ENCODE data around the gene TEX29. TPM values are rescaled to one million over a fixed set of nuclear protein-coding genes. Genes with fewer than 3 reads are reported as not detected.

The TEX29 gene
- total and polyA plus RNA-seq, 9 of the 15 experiments (the other 6 are each of a cell fraction or from before 2014, with no cell fraction given): 0.11 TPM; not detected in 7

GRCh38 chr13:111326621-111326965, 6.2 kb downstream of the TEX29 start (continued):
- no peak for TF ChIP-seq TAF1 (IDR thresholded peaks at IDR 0.05; ENCODE audit: control insufficient read depth, extremely low read depth, insufficient read depth, low read length, severe bottlenecking)

DNA sequence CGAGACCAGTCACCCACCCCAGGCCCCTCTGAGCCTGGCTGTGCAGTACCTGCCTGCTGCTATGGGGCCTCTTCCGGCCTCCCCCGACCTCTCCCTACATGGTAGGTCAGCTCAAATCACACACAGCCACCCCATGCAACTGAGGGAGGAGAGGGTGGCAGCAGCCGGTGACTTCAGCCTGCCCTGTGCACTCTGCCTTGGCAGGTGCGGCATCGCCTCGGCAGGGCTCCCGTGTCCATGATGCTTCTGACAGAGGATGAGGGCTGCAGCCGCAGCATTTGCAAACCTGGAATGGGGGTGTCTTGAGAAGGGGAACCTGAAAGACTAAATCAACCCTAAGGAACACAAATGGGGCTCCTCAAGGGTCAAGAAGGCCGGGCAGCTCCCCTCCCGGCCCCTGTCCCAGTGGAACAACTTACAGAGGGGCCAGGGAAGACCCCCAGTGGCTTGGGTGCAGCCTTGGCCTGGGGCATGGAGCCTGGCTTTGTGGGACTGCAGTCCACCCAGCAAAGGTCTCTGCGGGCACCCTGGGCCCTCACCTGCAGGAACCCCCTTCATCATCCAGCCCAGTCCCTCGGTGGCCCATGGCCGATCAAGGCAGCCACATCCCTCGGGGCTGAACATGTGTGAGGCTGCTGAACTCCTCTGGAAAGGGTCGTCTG, 6.7 kb downstream of the TEX29 start:
- intact Hi-C loops (cut with micrococcal nuclease) (no loop called here), in situ Hi-C loops (cut with MboI) (no loop called here)
- Histone ChIP-seq H3K36me3 (ENCODE audit: control insufficient read depth, insufficient read depth, low read length) (no peaks in the 10 kb centered on the region), H3K9me3 (replicated peaks; ENCODE audit: control insufficient read depth, insufficient read depth, low read depth, low read length) (no peaks in the 10 kb centered on the region), H3K79me2 (ENCODE audit: control insufficient read depth, insufficient read depth, low read length) (no peaks in the 10 kb centered on the region), H3K4me3 (no peak overlapping the region), H3K27ac (ENCODE audit: extremely low read depth, low read depth, low read length) (no peak overlapping the region), H3K27me3 (ENCODE audit: control insufficient read depth in 2 of 2, insufficient read depth in 2 of 2, low read length in 2 of 2) (peaks cover 5 to 75% of the 10 kb centered on the region in 2 experiments; a peak in 4 of 5 replicates), H3K4me2 (ENCODE audit: insufficient read depth, low read length) (no peak overlapping the region), H2AFZ (ENCODE audit: low read depth, low read length) (no peak overlapping the region), H3K4me1 (replicated peaks in 1 of 2; ENCODE audit: control insufficient read depth in 2 of 2, insufficient read depth in 2 of 2, low read length in 2 of 2) (no peaks in the 10 kb centered on the region; a peak in 1 of 5 replicates), H3K9me1 (ENCODE audit: control insufficient read depth, insufficient read depth, low read length) (no peaks in the 10 kb centered on the region), H3K9ac (ENCODE audit: insufficient read depth in 1 of 2, low read depth in 2 of 2, low read length in 2 of 2) (no peak overlapping the region), H4K20me1 (replicated peaks; ENCODE audit: control insufficient read depth, insufficient read depth, low read length) (no peaks in the 10 kb centered on the region)
- ATAC-seq (no peak), FAIRE-seq (no peak), DNase-seq (ENCODE audit: extremely low read depth in 1 of 4, low spot score in 3 of 4) (no peak)
- no TSS peak for BruUV-seq (replicated peaks)
- ChIA-PET POLR2A (no interaction called here), CTCF (ENCODE audit: low intra/inter-chr PET ratio) (no interaction called here)
- TF ChIP-seq DEAF1 (CRISPR knock-in tag; IDR thresholded peaks at IDR 0.05) (no peak), CAMTA2 (CRISPR knock-in tag; conservative IDR thresholded peaks at IDR 0.05) (no peak), NR2C1 (IDR thresholded peaks at IDR 0.05) (no peak), NR2C1 (tag; IDR thresholded peaks at IDR 0.05) (no peak), ZNF507 (tag; conservative IDR thresholded peaks at IDR 0.05) (no peak), ZNF324 (CRISPR knock-in tag; IDR thresholded peaks at IDR 0.05) (no peak), KHSRP (IDR thresholded peaks at IDR 0.05) (no peak), TBL1XR1 (IDR thresholded peaks at IDR 0.05; ENCODE audit: low read length in 2 of 2) (no peak)
- TF ChIP-seq, protein P1, sequence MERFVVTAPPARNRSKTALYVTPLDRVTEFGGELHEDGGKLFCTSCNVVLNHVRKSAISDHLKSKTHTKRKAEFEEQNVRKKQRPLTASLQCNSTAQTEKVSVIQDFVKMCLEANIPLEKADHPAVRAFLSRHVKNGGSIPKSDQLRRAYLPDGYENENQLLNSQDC (CRISPR knock-in tag; IDR thresholded peaks at IDR 0.05): no peak
- TF ChIP-seq, protein P2, sequence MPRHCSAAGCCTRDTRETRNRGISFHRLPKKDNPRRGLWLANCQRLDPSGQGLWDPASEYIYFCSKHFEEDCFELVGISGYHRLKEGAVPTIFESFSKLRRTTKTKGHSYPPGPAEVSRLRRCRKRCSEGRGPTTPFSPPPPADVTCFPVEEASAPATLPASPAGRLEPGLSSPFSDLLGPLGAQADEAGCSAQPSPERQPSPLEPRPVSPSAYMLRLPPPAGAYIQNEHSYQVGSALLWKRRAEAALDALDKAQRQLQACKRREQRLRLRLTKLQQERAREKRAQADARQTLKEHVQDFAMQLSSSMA (CRISPR knock-in tag; IDR thresholded peaks at IDR 0.05): no peak
- WGBS (ENCODE audit: insufficient coverage, low coverage, missing lambda C conversion rate): 0% methylated on average over 8 of the region's 16 CpGs

Data from K562 (cell line).